Kidney epithelial cell (primary cell): ENCODE data around the gene GFI1B. TPM values are rescaled to one million over a fixed set of nuclear protein-coding genes. Genes with fewer than 3 reads are reported as not detected.
"Not testable (repeated sequence)": the region's sequence is repeated elsewhere in the genome, so short reads cannot be mapped to it uniquely, and the experiment has no call there.

Experiments
- DNase-seq: peaks from one replicate; pipeline ENCODE4 v3.0.0-alpha.2; 2010; ENCODE audit warnings: low read depth
- H3K27me3 ChIP-seq: 2 replicates; pipeline ENCODE4 v1.6.0; 2011; ENCODE audit warnings: low read length; ENCODE audit not compliant: control insufficient read depth, insufficient read depth
- H3K36me3 ChIP-seq: 2 replicates; pipeline ENCODE4 v1.5.1; 2011; ENCODE audit warnings: low read length; ENCODE audit not compliant: control insufficient read depth, insufficient read depth
- H3K4me3 ChIP-seq: 2 replicates; pipeline ENCODE4 v1.5.1; 2011; ENCODE audit warnings: low read depth, mild to moderate bottlenecking, control low read depth, low read length
- CTCF ChIP-seq: IDR thresholded peaks from 2 replicates; pipeline ENCODE4 v1.5.1; 2011; ENCODE audit warnings: mild to moderate bottlenecking, moderate library complexity, low read length, control low read depth, inconsistent platforms; ENCODE audit not compliant: insufficient read depth, poor library complexity, severe bottlenecking
- total RNA-seq: library from RNA; depleted of rRNA; stranded (reverse); fragments of >200 nt; gene quantifications from 2 replicates; pipeline ENCODE4 v1.2.3, GENCODE V29; 2015

GFI1B gene
- total RNA-seq, 1 donor from 2014 or later, result not detected

GRCh38 chr9:132957805-132958204 is 20.7 kb upstream of the GFI1B start:
- Histone ChIP-seq H3K27me3 (no peaks in the 10 kb centered on the region), H3K36me3 (no peaks in the 10 kb centered on the region), H3K4me3 (no peak overlapping the region)
- TF ChIP-seq CTCF, result no peak
- no peak for DNase-seq

GRCh38 chr9:132961002-132961401 is 17.5 kb upstream of the GFI1B start:
- Histone ChIP-seq H3K4me3 (no peak overlapping the region), H3K36me3 (no peaks in the 10 kb centered on the region), H3K27me3 (no peaks in the 10 kb centered on the region)
- DNase-seq, result no peak
- TF ChIP-seq CTCF, result no peak

- no peaks in the 10 kb centered on the region for H3K36me3 ChIP-seq
- no peak overlapping the region for H3K4me3 ChIP-seq
- H3K27me3 ChIP-seq, result no peaks in the 10 kb centered on the region
- DNase-seq, result no peak
- TF ChIP-seq CTCF, result no peak
These were observed 13.0 kb upstream of the GFI1B start for GRCh38 chr9:132965478-132965877.

- not testable (repeated sequence) for H3K36me3 ChIP-seq, H3K4me3 ChIP-seq, H3K27me3 ChIP-seq, DNase-seq
These were observed 10.6 kb upstream of the GFI1B start for GRCh38 chr9:132967908-132968307.

- H3K4me3 ChIP-seq, result no peak overlapping the region
- TF ChIP-seq CTCF, result no peak
- no peaks in the 10 kb centered on the region for H3K36me3 ChIP-seq
- peaks cover 11% of the 10 kb centered on the region for H3K27me3 ChIP-seq
- DNase-seq, result no peak
These were observed 8.7 kb upstream of the GFI1B start for GRCh38 chr9:132969783-132970182.

GRCh38 chr9:132970324-132971062 is 8.0 kb upstream of the GFI1B start:
- TF ChIP-seq CTCF, result no peak
- Histone ChIP-seq H3K4me3 (no peak overlapping the region), H3K27me3 (peaks cover 11% of the 10 kb centered on the region), H3K36me3 (no peaks in the 10 kb centered on the region)
- DNase-seq, result no peak
